Placental epithelial cell (primary cell): ENCODE measurements around the gene UBC. TPM values are rescaled to one million over a fixed set of nuclear protein-coding genes. Genes with fewer than 3 reads are reported as not detected.
A peak's percentile ranks its signal among the peaks of the same experiment; 100 is the strongest.

ENCODE experiments used
- small RNA-seq: library from RNA; depleted of rRNA; stranded (forward); fragments of <200 nt; gene quantifications from one replicate; pipeline ENCODE3, GENCODE V24; 2012
- total RNA-seq: library from RNA; depleted of rRNA; stranded (reverse); fragments of >200 nt; gene quantifications from 2 replicates; pipeline ENCODE4 v1.2.3, GENCODE V29; 2012

Gene UBC
- total RNA-seq, result 1,805 and 1,956 TPM in 2 replicates

DNA sequence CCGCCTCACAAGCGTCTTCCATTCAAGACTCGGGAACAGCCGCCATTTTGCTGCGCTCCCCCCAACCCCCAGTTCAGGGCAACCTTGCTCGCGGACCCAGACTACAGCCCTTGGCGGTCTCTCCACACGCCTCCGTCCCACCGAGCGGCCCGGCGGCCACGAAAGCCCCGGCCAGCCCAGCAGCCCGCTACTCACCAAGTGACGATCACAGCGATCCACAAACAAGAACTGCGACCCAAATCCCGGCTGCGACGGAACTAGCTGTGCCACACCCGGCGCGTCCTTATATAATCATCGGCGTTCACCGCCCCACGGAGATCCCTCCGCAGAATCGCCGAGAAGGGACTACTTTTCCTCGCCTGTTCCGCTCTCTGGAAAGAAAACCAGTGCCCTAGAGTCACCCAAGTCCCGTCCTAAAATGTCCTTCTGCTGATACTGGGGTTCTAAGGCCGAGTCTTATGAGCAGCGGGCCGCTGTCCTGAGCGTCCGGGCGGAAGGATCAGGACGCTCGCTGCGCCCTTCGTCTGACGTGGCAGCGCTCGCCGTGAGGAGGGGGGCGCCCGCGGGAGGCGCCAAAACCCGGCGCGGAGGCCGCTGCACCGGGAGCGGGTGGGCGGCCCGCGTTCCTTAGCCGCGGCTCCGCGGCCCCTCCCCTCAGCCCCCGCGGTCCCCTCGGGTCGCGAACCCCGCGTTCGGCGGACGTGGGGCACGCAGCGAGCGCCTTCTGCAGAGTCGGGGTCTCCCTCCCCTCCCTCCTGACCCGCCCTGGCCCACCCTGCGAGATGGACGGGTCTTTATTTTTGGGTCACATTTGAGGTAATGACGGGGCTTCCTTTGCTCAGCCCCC is at the start of gene UBC:
TSS of gene UBC (minus strand) at position 259 of the 847 bp plus-strand sequence. CDS start 879 bp downstream, outside the sequence.

DNA sequence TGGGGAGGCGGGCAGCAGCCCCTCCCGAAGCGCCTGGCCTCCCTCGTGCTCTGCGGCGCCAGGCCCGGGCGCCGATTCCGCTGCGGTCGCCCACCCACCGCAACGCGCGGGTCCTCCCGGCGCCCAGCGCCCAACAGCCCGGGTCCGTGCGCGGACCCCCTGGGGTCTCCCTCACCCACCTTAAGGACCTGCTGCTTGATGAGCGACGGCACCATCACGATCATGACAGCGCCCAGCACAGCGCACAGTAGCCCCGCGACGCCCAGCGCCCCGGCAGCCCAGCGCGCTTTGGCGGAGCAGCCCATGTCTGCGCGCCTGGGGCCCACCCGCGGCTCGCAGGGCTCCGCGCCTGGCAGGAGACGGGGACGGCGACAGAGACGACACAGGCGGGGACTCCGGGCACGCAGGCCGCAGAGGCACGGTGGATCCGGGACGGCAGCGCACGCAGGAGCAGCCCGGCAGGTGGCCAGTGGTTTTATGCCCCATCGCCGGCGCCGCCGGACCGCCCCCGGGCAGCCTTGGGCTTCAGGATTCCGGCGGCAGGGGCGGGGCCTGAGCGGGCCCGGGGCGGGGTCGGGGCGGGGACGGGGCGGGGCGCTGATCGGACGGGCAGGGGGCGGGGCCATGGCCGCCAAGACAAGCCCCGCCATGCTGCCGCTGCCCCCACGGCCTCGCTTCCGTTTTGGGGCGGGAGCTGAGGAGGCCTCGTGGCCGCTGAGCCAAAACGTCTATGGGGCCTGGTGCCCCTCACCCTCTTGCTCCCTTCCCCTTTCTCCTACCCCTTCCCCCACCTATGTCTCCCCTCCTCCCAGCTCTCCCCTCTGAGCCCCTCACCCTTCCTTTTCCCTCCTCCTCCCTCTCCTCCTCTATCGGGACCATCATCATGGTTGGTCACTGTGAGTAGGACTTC is 50.8 kb downstream of the UBC start, which contains the start of gene SCARB1:
TSS of gene SCARB1 (minus strand) at position 449 of the 910 bp plus-strand sequence. CDS start at position 305, 144 bp downstream.

Small RNAs within 50 kb of the gene (small RNA-seq; reads per million reads assigned to genes)
- gene MIR5188 (0.37 reads per million, percentile 15 among the genes with 10 or more reads in this experiment), gene RNU6-927P (not detected)

Other genes with a start within 250 kb of the UBC start
- 2.7 and 3.8 TPM in 2 replicates for gene SCARB1, start 50.8 kb downstream of the UBC start, total RNA-seq
- gene DHX37, start 74.5 kb upstream of the UBC start, total RNA-seq, result 9.4 and 15.8 TPM in 2 replicates
- 3.9 and 7.8 TPM in 2 replicates for gene BRI3BP, start 79.0 kb upstream of the UBC start, total RNA-seq
- 46.3 and 63.3 TPM in 2 replicates for gene AACS, start 150.8 kb upstream of the UBC start, total RNA-seq